NCI-H2029 (cell line): ENCODE measurements around the gene PAWR.
"Not testable (repeated sequence)": the region's sequence is repeated elsewhere in the genome, so short reads cannot be mapped to it uniquely, and the experiment has no call there.

ENCODE experiments used
- DNase-seq: peaks from one replicate; lab custom pipeline; 2025; lab: John Stamatoyannopoulos, UW

The PAWR gene

DNA sequence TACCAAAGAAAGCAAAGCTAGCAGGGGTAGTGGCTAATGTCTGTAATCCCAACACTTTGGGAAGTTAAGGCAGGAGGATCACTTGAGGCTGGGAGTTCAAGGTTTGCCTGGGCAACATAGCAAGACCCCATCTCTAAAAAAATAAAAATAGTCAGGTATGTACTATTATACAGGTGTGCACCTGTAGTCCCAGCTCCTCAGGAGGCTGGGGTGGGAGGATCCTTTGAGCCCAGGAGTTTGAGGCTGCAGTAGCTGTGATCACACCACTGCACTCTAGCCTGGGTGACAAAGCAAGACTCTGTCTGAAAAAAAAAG lies 142.2 kb downstream of the PAWR start:
- DNase-seq, result no peak

GRCh38 chr12:79547735-79548609 lies 142.8 kb downstream of the PAWR start:
- peak; percentile 17 for DNase-seq

DNA sequence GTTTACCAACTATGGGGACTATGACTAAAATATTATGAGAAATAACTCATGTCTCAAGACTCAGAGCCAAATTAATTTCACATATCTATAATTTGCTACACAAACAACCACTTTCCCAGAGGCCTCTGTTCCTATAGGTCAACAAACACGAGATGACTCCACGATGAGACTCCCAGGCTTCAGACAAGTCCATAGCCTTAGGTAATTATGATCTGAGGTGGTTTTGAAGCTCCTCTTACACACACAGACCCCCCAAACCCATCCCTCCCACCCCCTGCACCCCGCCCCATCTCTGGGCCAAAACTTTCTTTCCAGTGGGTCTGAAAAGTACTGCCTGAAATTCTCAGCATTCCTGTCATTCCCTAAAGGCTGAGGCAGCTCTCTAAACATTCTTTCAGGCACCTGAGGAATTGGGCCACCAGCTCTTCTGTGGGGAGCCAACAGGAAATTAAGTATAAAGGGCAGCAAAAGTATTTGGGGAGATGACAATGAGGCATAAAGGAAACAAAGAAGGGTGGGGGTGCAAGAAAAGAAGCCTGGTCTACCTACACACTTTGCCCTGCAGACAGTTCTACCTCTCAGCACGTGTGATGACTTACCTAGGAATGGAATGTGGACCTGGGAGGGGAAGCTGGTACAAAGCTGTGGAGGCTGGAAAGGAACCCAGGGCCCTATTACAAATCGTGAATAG lies 143.6 kb downstream of the PAWR start:
- no peak for DNase-seq

DNA sequence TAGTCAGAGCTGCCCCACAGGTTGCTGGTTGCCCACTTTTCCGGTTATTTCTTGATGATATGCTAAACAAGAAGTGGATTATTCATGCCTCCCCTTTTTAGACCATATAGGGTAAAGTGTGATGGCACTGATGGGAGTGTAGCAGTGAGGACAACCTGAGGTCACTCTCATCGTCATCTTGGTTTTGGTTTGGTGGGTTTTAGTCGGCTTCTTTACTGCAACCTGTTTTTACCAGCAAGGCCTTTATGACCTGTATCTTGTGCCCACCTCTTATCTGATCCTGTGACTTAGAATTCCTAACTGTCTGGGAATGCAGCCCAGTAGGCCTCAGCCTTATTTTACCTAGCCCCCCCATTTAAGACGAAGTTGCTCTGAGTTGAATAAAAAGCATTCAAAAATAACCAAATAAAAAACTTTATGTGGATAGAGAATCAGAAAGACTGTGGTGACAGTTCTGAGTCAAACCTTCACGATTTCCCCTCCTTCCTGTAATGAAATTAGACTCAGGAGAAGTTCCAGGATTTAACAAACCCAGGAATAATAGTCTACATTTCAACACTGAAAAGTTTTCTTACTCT lies 144.2 kb downstream of the PAWR start:
- no peak for DNase-seq

DNA sequence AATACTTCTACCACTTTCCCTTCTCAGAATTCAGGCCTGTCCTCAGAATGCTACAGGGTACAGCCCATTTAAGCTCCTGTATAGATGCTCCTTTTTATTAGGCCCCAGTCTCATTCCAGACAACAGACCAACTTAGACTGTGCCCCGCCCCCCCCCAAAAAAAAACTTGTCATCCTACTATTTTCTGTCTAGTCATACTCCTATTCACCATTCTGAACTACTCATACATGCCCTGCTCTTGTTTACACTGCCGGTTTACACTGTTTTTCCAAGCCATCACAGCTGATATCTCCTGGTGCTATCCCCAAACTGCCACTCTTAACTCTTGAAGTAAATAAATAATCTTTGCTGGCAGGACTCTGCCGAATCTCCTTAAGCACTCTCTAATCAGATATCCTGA lies 146.3 kb downstream of the PAWR start:
- not testable (repeated sequence) for DNase-seq

DNA sequence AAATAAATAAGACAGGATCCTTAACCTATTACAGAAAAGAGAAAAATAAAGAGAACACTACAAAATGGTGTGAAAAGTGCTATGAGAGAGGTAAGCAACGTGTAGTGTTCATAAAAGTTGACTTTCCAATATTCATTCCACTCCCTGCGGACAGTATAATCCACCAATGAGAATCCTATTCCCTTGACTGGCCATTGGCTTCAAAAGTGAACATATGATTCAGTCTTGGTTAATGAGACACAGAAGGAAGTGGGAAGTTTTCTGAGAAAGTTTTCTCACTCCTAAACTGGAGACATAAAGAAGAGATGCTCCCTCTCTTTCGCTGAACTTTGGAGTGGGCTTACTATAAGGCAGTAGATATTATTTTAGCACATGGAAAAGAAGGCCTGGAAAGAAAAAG lies 153.1 kb downstream of the PAWR start:
- DNase-seq, result no peak

DNA sequence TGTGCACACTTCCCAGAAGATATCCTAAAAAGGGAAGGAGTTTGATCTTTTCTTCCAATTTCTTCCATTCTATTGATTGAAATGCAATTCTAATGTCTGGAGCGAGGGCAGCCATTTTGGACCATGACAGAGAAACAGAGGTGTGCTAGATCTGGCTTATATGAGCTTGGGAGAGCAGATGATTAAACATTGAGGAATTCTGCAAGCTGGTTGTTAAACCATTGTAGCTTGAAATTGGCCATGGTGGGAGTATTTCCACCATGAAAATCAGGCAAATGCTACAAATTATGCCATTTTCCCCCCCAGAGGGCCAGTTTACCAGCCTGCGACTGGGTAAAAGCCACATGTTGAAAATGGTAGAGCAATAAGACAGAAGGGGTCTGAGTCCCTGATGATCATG lies 155.0 kb downstream of the PAWR start:
- no peak for DNase-seq
